ENCODE measurements around the gene SYT13.

GRCh38 chr11:45303316-45303715 lies 17.2 kb upstream of the SYT13 start:
- TF ChIP-seq CTCF (IDR thresholded peaks at IDR 0.05; ENCODE audit: borderline replicate concordance, extremely low read depth, low read length, poor library complexity, severe bottlenecking) (no peak), EZH2 (IDR thresholded peaks at IDR 0.05; ENCODE audit: borderline replicate concordance, low read depth, low read length, severe bottlenecking) (no peak)

Measured in DND-41 (cell line).